GM21825 (cell line): ENCODE results near the gene PLEKHG2.

ENCODE experiments used
- ATAC-seq: cut with Tn5 transposase; IDR thresholded peaks from one replicate; pipeline ENCODE4 v1.9.1; 2021; ENCODE audit warnings: mild to moderate bottlenecking, moderate library complexity; ENCODE audit not compliant: unreplicated experiment

PLEKHG2 gene

GRCh38 chr19:39420769-39421168, 8.3 kb downstream of the PLEKHG2 start:
- ATAC-seq: no peak

GRCh38 chr19:39422020-39422419, 9.6 kb downstream of the PLEKHG2 start:
- ATAC-seq: no peak

GRCh38 chr19:39423258-39424086, 11.0 kb downstream of the PLEKHG2 start:
- ATAC-seq: no peak

- no peak for ATAC-seq
Measured at GRCh38 chr19:39424934-39425333, 12.5 kb downstream of the PLEKHG2 start.

GRCh38 chr19:39425744-39426143, 13.3 kb downstream of the PLEKHG2 start:
- no peak for ATAC-seq

- ATAC-seq: no peak
Measured at GRCh38 chr19:39426170-39426569, 13.7 kb downstream of the PLEKHG2 start.

- no peak for ATAC-seq
Measured at GRCh38 chr19:39427707-39428106, 15.2 kb downstream of the PLEKHG2 start.

- no peak for ATAC-seq
Measured at GRCh38 chr19:39428283-39429112, 16.0 kb downstream of the PLEKHG2 start.

- no peak for ATAC-seq
Measured at GRCh38 chr19:39430675-39431593, 18.5 kb downstream of the PLEKHG2 start.

GRCh38 chr19:39432677-39433025, 20.2 kb downstream of the PLEKHG2 start:
- no peak for ATAC-seq

GRCh38 chr19:39433480-39434079, 21.1 kb downstream of the PLEKHG2 start:
- ATAC-seq: no peak

- ATAC-seq: no peak
Measured at GRCh38 chr19:39434123-39435076, 21.9 kb downstream of the PLEKHG2 start.

GRCh38 chr19:39435499-39436349, 23.3 kb downstream of the PLEKHG2 start, which contains the start of gene RPS16:
RPS16 (minus strand) TSS chr19:39435949; CDS start chr19:39435895, 54 bp downstream.
- peak; percentile 67 for ATAC-seq

GRCh38 chr19:39436350-39436716, 23.9 kb downstream of the PLEKHG2 start:
- ATAC-seq: no peak

- no peak for ATAC-seq
Measured at GRCh38 chr19:39438270-39438934, 25.9 kb downstream of the PLEKHG2 start.

- no peak for ATAC-seq
Measured at GRCh38 chr19:39444598-39445195, 32.2 kb downstream of the PLEKHG2 start.
